NCI-H2107 treated with DMSO at 0.1 percent for 48 hours (cell line): Measurements from ENCODE around the gene KIF5C.
A peak's percentile ranks its signal among the peaks of the same experiment; 100 is the strongest.

ENCODE experiments used
- DNase-seq: peaks from one replicate; lab custom pipeline; 2025; ENCODE audit not compliant: unreplicated experiment; lab: John Stamatoyannopoulos, UW

KIF5C gene

DNA sequence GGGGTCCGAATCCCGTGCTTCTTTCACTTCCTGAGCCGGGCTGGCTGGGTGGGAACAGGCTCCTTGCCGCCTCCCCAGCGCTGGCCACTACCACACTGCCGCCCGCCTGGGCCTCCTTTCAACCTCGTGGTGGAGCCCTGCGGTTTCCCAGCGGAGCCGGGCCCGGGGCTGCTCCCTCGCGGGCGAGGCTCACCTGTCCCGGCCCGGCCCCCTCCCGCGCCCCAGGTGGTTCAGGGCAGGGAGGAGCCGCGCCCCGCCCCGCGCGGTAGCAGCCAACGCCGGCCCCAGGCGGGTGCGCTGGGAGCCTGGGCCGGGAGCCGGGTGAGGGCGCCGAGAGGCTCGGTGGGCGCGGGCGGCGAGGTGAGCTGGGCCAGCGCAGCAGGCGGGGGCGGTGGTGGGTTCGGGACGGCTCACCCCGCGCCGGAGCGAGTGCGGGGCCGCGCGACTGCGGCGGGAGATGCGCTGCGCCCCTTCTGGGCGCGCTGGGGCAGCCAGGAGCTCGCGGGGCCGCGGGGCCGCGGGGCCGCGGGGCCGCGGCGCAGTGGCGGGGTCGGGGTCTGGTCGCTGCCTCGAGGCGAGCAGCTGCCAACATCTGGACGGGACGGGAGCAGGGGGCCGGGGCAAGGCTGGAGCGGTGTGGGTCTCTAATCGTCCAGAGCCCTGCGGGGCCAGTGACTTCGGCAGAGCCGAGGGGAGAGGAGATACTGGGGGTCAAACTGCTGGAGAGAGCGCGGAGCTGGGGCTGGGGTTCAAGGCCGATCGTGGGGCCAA is 163.6 kb downstream of the KIF5C start, which contains the start of gene LYPD6B:
LYPD6B (plus strand) TSS at position 258 of the 771 bp plus-strand sequence. CDS start 92,250 bp downstream, outside the sequence.
- peak; percentile 22 for DNase-seq

DNA sequence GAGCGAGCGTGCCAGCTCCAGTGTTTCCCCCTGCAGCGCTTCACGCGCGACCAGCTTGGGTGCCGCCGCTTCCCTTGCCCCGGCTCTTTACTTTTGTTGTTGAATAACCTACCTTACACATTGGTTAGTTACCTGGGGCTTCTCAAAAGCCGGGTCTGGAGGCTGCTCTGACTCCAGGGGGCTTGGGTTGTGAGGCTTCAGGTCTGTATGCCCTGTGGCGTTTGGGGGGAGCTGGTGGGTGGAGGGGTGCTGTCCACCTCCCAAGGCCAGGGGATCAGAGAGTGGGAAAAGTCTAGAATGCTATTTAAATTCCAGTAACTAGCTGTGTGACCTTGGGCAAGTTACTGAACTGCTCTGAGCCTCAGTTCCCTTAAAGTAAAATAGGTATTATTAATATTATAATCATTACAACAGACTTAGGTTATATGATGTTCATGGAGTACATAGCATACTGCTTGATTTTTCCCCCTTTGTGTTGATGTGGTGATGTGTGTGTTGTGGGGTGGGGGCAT is 164.2 kb downstream of the KIF5C start:
- no peak for DNase-seq

DNA sequence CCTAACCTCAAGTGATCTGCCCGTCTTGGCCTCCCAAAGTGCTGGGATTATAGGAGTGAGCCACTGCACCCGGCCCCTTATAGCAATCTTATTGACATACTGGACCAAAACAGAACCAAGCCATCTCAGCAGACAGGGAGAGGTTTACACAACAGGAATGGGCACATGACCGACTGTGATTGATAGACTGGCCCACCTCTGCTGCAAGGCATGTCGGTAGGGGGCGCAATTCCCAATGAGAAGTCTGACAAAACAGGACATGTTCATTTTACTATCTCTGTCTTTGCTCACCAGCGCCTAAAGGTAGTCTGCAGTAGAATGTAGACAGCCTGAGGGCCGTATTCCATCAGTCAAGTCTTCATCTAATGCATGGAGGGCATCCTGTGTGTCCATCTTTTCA is 165.4 kb downstream of the KIF5C start:
- DNase-seq, result no peak

DNA sequence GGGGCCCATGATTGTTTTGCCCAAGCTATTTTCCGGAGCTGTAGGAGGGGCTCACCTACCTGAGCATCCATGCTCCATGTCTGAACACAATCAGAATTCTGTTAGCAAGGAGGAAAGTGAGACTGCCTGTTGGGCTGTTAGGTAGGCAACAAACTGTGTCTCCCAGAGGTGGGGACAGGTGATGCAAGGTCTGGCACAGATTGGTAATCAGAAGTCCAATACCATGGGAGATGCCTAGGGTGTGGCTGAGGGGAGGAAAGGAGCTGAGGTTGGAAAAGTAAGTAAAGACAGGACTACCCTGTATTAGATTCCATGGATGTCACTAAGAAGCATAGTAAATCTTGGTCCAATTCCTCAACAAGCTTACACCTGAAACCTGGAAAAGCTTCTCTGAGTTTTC is 166.5 kb downstream of the KIF5C start:
- DNase-seq, result no peak

DNA sequence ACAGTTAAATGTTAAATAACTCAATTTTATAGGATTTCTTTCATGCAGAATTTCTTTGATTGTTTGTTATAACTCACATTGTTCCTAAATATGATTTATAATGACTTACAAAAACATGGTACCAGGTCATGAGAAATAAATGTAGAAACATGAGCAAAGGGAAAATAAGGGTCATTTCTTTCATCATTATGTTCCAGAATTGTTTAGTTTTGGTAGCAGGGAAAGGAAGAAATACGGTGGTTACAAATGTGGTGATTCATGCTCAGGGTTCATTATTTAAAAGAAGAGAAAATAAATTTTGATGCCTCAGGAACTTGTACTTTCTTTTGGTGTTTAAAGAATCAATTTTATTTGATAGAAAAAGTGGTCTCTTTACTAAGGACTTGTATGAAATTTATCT is 167.9 kb downstream of the KIF5C start:
- no peak for DNase-seq

DNA sequence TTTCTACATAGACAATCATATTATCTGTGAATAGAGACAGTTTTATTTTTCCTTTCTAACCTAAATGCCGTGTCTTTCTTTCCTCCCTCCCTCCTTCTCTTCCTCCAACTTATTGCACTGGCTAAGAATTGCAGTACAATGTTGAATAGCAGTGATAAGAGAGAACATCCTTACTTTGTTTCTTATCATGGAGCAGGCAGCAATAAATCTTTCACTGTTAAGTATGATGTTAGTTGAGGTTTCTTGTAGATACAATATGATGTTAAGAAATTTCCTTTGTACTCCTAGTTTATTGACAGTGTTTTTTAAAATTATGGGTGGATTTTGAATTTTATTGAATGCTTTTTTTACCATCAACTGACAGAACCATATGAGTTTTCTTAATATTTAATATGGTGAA is 169.5 kb downstream of the KIF5C start:
- DNase-seq, result no peak

DNA sequence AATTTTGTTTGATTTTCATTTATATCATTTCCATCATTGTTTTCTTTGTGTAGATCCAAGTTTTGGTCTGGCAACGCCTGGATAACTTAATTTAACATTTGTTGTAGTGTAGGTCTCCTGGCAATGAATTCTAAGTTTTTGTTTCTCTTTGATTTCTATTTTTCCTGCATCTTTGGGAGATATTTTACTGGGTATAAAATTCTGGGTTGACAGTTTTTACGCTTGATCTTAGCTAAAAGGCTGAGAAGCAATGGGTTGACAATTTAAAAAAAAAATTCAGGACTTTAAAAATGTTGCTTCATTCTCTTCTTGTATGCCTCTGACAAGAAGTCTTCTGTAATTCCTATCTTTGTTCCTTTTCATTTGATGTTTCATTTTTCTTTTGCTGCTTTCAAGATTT is 172.1 kb downstream of the KIF5C start:
- no peak for DNase-seq

DNA sequence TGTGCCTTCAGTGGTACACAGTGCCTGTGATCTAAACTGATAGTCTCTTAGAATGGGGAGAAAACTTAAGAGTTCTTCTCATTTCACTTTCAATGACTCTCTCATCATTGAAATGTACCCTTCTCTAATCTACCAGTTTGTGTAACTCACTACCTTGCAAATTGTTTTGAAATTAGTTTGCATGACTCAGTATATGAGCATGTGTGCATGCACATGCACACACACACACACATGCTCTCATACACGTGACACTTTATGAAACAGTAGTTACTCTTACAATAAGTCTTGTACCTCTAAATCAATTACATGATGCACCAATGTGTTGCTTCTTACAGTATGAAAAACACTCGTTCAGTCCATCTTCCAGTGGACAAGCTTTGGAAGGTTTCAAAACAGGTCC is 174.1 kb downstream of the KIF5C start:
- no peak for DNase-seq

DNA sequence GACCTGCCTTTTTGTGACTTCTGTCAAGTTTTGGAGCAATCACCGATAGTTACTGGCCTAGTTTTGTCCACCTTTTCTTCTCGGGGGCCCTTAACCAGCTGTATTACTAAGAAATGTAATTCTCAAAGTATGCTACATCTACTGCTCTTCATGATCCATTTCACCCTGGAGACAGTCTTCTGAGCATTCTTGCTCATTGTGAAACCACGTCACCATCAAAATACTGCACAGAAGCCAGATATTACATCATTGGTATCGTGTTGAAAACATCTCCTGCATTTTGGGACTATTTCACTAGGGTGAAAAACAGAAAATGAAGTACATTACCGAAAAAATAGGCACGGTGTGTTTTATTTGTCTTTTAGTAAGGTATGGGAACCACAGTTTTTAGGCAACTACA is 175.2 kb downstream of the KIF5C start:
- DNase-seq, result no peak

DNA sequence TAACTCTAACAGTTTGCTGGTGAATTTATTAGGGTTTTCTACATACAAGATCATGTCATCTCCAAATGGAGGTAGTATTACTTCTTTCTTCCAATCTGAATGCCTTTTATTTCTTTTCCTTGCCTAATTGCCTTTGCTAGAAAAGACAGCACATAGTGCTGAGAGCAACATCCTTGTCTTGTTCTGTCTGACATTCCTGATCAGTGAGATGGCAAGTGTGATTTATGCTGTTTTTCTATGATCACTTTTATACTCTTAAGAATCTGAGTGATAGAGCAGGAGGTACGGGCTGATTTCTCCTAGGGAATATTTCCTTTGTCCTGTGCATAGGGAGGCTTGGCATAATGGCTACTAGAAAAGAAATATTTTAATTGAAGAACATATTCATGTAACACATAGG is 180.7 kb downstream of the KIF5C start:
- DNase-seq, result no peak

DNA sequence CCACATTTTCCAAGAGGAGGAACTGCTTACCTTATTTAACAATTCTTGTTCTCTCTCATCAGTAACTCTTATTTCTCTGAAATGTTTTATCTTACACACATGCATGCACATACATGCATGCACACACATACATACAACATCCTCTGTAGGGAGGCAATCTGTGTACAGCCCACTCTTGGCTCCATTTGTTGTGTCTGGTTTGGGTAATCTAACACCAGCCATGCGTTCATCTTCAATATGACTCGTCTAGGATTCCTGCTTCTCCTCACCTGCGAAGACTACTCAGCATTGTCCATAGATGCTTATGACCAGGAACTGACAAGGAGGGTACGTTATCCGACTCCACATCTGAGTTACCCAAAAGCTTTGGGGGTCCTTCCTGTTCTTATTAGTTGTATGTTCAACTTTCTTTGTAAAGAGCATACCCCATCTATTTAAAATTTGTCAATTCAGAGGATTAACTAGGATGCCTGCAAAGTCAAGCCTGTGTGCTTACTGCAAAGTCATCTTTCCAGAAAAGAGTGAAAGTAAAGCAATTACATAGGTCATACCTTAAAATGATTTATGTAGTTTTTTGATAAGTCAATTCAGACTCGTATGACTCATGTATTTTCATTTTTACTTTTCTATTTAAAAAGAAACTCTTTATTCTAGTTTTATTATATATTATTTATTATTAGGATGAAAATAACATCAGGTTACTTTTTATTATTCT is 181.7 kb downstream of the KIF5C start:
- DNase-seq, result no peak

DNA sequence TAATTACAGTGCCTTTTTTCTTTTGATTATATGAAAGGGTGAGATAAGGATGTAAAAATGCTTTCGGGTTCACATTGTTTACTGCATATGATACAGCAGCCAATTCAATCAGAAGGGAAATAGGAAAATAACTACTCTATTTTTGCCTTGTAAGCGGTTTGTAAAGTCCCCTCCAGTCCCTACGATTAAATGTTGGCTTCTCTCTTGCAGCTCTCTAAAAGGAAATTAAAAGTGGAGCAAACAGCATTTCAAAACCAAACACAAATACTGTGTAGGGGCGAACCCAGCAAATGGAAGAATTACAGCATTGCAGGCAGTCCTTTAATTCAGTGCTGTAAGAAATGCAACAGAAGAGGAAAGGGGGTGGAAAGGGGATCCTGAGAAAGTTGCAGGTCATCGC is 182.4 kb downstream of the KIF5C start:
- no peak for DNase-seq

DNA sequence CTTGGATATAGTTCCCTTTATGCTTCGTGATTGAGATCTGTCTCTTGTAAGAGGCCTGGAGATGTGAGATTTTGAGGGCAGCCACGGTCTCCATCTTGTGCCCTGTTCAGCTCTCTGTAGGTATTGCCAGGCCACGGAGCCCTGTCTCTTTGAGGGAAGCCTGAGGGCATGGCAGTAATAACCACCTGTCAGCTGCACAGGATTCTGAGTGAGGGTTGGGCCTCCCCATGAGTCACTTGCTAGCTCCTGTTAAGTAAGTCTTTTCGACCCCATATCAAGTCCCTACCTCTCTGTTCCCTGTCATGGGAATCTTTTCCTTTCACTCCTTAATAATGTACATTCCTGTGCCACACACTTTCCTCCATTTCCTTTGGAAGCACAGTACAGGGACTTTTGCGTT is 183.9 kb downstream of the KIF5C start:
- no peak for DNase-seq

DNA sequence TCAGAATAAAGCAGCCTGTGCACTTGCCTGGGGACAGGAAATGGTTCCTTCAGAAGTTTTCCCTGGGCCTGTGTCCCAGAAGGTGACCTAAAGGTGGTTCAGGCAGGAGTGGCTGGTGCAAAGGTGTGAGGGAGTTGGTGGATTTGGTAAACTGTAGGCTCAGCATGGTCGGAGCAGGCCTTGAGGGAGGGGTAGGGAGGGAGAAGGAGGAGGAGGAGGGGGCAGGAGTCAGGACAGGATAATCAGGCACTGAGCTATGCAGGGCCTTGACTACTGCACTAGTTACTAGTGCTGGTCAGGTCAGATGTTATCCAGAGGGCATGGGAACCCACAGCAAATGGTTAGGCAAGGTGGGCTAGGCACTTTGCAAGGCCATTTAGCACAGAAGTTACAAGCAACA is 184.8 kb downstream of the KIF5C start:
- no peak for DNase-seq

DNA sequence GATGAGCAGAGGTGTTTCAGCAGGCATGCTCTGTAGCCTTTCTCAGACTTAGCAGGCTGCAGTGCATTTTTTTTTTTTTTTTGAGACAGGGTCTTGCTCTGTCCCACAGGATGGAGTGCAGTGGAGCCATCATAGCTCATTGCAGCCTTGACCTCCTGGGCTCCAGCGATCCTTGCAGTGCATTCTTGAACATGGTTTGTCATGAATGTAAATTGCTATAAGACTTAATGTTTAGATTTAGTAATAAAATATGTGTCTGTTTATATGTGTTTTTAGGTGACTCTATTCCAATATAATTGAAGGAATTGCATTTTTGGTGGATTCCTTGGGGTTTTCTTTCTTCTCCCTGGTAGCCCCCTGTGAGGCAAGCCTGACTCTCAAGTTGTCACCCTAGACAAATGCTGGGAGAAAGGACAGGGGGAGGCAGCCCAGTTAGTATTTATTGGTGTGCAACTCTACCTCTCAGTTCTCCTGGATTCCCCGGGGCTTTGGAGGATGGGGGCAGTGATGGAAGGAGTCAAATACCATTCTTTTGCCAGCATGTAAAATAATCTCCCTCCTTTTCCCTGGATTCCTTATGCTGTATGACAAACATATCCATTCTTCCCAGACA is 186.2 kb downstream of the KIF5C start:
- DNase-seq, result no peak

DNA sequence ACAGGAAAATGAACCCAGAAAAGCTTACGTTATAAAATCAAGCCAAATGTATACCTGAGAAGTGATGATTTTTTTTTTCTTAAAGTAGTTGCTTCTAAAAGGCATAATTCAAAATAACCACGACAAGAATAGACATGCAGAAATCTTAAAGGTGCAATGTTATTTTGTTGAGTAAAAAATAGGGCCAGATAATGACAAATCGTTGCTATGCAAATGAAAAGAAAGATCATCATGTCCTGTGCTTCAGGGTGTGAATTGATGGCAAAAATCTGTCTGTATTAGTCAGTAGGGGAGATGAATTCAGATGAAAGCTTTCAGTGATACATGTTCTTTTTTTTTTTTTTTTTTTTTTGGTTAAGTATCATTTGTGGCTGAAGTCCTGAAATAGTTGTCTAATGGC is 187.5 kb downstream of the KIF5C start:
- DNase-seq, result no peak

DNA sequence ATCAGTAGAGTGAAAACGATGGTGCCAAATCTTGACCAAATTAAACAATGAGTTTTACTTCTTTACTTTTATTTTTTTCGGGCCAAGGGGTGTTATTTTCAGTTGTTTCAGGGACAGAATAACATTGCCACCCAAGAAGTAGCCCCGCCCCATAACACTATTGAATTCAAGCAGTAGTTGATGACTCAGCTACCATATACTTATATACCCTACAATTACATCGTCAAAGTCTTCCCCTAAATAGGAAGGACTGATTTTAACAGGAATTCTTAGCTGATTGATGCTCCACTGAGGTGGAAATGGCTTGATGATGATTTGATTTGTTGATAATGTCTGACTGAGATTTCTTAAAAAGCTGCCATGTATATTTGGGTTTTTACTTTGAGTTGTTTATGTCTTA is 188.2 kb downstream of the KIF5C start:
- no peak for DNase-seq

DNA sequence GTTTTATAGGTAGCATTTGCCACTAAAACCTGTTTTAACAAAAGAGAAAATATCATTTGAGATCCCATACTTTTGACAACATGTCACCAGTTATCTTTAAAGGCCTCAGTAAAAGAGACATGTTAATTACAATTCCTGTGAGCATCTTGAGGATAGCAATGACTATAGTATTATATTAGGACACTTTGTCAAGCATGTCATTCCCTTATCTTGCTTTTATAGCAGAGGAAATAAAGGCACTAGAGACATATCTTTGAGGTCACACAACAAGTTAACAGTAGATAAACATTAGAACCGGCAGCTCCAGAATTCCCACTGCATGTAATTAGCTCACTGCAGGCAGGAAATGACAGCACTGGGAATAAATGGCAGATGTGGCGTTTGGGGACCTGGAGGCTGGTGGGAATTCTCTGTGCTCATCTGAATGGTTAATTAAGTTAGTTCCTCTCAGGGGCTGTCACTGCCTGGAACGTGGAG is 189.4 kb downstream of the KIF5C start:
- no peak for DNase-seq

DNA sequence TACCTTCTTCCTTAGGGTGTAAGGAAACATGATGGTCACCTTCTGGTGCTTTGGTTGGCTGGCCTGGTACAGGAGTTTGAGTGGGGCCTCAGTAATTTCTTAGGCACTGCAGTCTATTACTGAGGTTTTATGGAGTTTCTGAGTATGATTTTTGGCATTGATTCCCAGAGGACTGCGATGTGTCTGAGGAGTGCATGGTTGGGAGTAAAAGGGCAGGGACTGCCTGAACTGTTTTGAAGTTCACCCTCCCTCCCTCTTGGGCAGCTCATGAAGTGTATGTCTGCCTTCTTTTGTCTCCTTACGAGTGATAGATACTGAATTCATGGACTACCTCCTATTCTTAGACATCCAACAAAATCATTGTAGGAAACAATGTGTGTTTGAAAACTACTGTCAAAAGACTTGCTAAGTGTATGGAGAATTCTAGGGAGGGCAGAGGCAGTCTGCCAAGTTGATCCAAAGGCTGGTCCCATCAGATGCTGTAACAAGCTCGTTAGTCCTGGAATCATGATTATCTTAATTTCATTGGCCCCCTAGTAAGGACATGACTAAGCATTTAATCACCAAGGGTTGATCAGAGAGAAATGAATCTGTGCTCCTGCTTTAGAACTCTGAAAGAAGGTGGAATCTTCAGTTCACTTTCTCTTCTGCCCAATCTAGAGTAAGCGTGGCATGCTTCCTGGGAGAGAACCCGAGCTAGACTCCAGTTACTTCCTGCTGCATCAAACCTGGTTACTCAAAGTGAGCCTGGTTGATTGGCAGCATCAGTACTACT is 190.0 kb downstream of the KIF5C start:
- DNase-seq, result no peak

DNA sequence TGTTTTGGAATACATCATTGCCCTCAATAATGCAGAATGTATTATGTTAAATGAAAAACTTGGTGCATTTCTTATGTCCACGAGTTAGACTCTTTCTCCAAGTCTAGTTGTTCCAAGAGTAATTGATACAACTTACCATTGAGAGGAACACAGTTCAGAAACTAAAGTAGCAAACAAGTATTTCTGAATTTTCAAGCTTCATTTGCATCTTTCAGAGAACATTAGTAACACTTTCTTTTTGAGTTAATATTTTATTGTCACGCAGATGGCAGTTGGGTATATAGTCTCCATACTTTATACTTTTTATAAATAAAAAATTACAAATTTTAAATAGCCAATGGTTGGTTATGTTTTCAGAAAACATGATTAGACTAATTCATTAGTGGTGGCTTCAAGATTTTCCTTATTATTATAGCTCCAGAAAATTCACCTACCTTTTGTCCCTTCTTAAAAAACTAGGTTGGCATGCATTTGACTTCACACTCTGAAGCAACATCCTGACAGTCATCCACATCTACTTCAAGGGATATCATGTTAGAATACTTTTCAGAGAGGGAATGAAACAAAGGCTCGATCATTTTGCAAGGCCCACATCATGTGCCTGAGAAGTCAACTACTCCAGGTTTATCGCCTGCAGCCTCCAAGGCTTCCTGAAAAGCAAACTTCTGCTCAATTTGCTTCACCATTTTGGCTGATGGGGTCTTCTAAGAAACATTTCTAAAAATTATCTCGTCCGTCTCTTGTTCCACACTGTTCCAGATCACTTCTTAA is 193.4 kb downstream of the KIF5C start:
- no peak for DNase-seq
